AG08395 (cell line): ENCODE measurements around the gene KIF1B.
"Not testable (repeated sequence)": the region's sequence is repeated elsewhere in the genome, so short reads cannot be mapped to it uniquely, and the experiment has no call there.

Experiments used
- DNase-seq: peaks from one replicate; pipeline ENCODE4 v3.0.0; 2012; ENCODE audit warnings: mixed read lengths, low spot score

The KIF1B gene

DNA sequence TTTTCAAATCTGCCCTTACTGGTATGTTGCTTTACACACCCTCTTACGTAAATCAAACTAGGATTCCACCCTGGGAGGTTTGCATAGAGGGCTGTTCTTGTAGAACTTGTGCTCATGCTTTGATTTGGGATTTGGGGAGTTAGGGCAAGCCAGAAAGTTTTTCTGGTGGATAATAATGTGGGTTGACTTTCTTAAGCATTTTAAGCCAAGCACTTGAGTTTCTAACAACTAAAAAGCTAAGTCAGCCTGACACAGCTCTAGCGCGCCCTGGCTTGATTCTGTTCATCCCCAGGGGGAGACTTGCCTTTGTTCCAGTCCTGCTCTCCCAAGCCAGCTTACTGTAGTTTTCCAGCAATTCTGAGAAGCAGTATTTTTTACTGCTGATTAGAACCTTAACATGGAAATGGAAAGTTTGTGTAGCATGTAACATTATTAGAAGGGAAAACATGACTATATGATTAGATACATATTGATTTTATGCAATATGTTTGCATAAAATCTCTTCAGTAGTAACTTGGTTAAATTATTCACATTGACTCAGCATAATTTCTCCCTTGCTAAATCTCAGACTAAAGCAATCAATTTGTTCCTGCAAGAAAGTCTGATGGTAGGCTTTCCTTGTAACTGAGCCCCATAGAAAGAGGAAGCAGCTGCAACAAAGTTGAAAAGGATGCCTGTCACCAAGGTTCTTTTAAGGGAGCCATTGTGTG is 177.5 kb downstream of the KIF1B start:
- DNase-seq = peak; percentile 46

DNA sequence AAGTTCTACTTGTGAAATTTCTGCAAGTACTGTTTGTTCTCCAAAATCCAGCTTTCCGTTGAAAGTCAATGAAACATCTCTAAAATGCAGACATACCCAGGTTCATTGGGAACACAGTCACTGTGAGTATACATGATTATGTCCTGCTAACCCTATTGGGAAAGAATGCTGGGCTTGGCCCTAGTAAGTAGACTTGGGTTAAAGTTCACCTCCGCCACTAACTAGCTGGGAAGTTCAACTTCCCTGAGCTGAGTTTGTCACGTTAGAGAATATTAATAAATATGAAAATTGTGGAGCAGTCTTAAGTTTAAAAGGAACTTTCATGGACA is 178.0 kb downstream of the KIF1B start:
- DNase-seq = no peak

DNA sequence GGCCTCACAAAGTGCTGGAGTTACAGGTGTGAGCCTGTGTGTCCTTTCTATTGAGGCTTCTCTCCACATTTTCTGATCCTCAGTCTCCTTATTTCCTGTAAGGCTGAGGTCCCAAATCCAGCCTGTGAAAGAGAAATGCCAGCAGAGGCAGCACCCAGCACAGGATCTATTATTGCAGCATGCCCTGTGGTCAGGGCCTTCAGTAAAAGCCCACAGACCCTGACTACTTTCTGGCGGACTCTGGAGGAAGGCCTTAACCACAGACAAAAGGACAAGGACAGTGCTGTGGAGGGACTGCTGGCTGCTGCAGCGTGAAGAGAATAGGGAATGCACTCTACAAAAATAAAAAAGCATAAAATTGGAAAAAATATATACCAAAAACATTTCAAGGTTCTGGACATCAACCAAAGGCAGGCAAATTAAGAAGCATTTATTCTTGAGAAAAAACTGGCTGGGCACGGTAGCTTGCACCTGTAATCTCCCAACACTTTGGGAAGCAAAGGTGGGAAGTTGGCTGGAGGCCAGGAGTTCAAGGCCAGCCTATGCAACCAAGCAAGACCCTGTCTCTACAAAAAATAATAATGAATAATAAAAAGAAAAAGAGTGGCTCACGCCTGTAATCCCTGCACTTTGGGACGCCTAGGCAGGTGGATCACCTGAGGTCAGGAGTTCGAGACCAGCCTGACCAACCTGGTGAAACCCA is 179.1 kb downstream of the KIF1B start:
- DNase-seq = no peak

GRCh38 chr1:10396870-10397269 is 186.5 kb downstream of the KIF1B start:
- DNase-seq = no peak

DNA sequence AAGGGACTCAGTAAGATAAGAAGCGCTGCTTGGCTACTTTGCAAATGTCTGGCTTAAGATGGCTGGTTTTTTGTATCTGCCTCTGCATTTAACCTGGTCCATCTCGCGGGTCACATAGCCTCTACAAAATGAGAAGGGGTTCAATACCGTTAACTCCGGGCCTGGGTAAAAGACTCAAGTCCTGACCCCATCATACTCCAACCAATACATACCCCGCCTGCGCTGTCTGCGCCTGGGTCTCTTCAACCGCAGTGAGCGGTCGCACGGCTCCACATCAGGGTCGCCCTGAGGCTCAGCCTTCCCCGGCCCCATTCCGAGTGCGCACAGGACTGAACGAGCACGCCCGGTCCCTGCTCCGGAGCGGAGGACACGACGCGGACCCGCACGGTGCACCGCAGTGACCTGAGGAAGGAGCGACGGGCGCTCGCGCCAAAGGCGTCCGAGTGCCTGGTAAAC is 187.9 kb downstream of the KIF1B start:
- DNase-seq = no peak

DNA sequence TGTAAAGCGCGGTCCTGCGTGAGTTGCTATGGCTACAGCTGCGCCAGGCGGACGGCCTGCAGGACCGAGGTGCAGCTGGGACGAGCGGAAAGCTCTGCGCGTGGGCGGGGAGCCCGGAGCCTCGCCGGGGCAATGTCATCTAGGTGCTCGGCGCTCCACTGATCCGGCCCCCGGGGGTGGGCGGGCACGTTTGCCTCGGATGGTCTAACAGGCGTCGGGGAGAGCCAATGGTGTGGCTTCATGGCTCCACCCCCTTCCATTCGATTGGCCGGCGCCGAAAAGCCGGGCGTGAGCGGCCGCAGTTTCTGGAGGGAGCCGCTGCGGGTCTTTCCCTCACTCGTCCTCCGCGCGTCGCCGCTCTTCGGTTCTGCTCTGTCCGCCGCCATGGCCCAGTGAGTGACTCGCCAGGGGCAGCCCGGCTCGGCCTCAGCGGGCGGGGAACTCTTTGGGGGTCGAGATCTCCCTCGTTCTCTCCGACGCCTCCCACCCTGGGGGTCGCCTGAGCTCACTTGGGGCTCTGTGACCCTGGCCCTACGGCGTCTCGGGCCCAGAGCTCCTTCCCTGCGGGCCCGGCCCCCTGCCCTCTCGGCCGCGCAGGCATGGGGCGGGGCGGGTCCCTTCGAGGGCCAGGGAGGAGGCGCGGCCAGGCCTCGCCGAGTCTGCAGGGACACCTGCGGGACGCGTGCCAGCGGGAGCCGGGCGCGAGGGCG is 188.5 kb downstream of the KIF1B start, which contains the start of gene PGD:
Gene PGD (plus strand): TSS at position 331 of the 710 bp plus-strand sequence. CDS start 54 bp downstream, at position 385.
- DNase-seq = peak; percentile 100

DNA sequence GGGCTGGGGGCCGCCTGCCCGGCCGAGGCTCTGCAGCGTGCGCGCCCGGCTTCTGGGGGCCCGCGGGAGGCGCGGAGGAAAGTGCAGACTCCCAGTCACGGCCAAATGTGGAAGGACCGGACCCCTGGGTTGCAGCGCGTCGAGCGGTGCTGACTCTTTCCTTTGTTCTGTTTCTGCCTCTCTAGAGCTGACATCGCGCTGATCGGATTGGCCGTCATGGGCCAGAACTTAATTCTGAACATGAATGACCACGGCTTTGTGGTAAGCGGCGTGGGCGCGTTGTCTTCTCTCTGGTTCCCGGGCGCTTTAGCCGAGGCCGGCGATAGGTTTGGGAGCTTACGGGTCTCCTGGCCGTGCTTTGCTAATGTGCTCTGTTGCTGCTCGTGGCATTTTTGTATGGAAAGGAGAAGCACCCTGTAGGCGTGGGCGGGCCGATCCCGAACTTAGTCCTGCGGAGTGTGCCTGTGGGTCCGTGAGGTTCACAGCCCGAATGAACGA is 189.1 kb downstream of the KIF1B start:
- no peak for DNase-seq

DNA sequence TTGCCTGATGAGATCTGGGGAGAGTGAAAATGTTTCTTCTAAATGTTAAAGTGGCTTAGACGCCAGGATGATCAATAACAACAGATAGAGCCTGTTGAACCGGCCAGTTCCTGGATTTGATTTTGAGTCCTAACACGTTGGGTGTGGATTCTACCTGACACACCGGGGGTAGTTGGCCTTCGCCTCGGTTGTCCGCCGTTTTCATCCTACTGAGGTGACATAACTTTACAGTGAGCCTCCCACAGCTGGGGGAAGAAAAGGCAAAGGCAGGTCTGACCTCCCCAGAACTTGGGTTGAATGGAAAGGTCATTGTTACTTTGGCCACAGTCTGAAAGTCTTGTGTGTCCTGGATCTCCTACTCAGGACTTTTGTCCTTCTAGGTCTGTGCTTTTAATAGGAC is 189.6 kb downstream of the KIF1B start:
- DNase-seq = no peak

- DNase-seq = peak; percentile 59
These were observed 190.9 kb downstream of the KIF1B start for GRCh38 chr1:10401281-10401680.

DNA sequence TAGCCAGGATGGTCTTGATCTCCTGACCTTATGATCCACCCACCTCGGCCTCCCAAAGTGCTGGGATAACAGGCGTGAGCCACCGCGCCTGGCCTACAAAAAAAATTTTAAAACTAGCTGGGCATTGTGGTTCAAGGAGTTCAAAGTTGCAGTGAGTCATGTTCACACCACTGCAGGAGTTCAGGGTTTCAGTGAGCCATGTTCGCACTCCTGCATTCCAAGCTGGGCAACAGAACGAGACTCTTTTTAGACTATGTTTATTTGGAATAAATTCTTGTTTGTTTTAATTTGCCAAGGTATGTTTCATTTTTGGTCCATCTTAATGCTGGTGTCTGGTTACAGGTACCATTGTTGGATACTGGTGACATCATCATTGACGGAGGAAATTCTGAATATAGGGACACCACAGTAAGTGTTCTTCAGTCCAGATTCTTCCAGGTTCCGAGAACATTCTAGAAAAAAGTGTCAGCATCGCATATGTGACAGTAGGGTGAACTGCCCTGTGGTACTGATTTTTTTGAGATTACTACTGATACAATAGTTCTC is 192.4 kb downstream of the KIF1B start:
- no peak for DNase-seq

DNA sequence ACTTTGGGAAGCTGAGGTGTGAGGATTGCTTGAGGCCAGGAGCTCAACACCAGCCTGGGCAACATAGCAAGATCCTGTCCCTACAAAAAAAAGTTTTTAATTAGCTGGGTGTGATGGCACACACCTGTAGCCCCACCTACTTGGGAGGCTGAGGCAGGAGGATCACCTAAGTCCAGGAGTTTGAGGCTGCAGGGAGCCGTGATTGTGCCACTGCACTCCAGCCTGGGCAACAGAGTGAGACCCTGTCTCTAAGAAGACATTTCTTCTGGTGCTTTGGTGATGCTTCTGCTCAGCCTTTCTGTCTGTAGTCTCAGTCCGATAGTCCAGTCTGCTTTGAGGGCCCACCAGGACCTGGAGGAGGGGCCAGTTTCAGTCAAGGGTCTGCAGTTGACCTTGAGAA is 196.8 kb downstream of the KIF1B start:
- no peak for DNase-seq

GRCh38 chr1:10415211-10415930 is 205.0 kb downstream of the KIF1B start:
- peak; percentile 26 for DNase-seq

- not testable (repeated sequence) for DNase-seq
These were observed 205.6 kb downstream of the KIF1B start for GRCh38 chr1:10415967-10416366.

DNA sequence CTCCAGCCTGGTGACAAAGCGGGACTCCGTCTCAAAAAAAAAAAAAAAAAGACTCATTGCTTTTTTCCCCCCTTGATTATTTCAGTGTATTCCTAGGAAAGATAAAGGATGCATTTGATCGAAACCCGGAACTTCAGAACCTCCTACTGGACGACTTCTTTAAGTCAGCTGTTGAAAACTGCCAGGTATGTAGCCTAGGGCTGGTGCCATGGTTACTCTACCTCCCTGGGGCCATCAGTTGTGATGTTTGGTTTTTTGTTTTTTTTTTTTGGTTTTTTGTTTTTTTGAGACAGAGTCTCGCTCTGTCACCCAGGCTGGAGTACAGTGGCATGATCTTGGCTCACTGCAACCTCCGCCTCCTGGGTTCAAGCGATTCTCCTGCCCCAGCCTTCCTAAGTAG is 208.4 kb downstream of the KIF1B start:
- not testable (repeated sequence) for DNase-seq

- no peak for DNase-seq
These were observed 209.0 kb downstream of the KIF1B start for GRCh38 chr1:10419351-10419750.

DNA sequence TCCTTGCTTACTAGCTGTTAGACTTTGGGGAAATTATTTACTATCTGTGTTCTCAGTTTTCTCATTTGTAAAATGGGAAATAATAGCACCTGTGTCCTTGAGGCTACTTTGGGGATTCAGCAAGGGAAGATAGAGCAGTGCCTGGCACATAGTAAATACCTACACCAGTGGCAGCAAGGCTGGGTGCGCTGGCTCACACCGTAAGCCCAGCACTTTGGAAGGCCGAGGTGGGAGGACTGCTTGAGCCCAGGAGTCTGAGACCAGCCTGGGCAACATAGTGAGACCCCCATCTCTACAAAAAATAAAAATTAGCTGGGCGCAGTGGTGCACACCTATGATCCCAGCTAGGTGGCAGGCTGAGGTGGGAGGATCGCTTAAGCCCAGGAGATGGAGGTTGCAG is 211.3 kb downstream of the KIF1B start:
- DNase-seq = no peak

GRCh38 chr1:10424034-10424433 is 213.7 kb downstream of the KIF1B start:
- peak; percentile 73 for DNase-seq

DNA sequence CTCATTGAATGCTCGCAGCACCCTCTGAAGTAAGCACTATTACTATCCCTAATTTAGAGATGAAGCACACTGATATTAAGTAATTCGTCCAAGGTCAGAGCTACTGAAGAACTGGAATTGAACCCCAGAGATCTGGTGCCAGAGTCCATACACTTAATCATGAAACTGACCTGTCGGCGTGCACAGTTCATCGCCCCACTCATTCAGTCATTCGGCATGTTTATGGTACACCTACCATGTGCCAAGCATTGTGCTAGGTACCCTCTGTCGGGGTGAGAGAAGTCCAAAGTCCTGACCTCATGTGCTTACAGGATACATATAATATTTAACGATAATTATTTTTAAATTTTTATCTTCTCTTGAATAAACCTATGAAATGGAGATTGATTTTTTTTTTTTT is 214.3 kb downstream of the KIF1B start:
- DNase-seq = no peak

- not testable (repeated sequence) for DNase-seq
These were observed 215.6 kb downstream of the KIF1B start for GRCh38 chr1:10425826-10426534.

DNA sequence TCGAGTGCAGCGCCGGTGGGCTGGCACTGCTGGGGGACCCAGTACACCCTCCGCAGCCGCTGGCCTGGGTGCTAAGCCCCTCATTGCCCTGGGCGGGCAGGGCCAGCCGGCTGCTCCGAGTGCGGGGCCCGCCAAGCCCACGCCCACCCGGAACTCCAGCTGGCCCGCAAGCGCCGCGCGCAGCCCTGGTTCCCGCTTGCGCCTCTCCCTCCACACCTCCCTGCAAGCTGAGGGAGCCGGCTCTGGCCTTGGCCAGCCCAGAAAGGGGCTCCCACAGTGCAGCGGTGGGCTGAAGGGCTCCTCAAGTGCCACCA is 216.1 kb downstream of the KIF1B start:
- DNase-seq = not testable (repeated sequence)

DNA sequence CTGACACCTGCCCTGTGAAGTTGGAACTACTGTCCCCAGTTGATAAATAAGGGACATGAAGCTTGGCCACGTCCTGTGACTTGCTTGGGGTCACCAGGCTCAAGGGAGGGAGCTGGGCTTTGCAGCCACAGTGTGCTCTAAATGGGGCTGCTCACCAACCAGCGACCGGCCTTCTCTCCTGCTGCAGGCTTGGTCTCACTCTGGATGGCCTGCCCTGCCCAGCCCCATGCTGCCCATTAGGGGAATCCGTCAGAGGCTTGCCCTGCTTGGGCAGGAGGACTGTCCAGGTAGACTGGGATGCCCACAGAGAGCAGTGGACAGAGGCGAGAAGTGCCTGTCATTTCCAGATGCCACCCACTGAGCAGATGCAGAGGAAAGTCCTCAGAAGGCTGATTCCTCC is 218.6 kb downstream of the KIF1B start:
- no peak for DNase-seq
